Pancreas (tissue), 10 donors: Measurements from ENCODE around the gene CDKAL1. TPM values are rescaled to one million over a fixed set of nuclear protein-coding genes. Genes with fewer than 3 reads are reported as not detected.

ENCODE experiments used
- ATAC-seq, 4 donors: fragments of 200-7000 bp; cut with Tn5 transposase; one replicate each; pipeline versions ENCODE4 v1.8.0 to v1.9.1; 2020; ENCODE audit warnings: mild to moderate bottlenecking in 4 of 4, moderate library complexity in 4 of 4
- DNase-seq, 6 donors: peaks; one replicate each; pipeline ENCODE4 v3.0.0-alpha.2; 2020
- FAIRE-seq: peaks from 2 replicates; lab custom pipeline; 2012; peaks lifted over from hg19 to GRCh38; lab: Jason Lieb, UNC
- H3K27ac ChIP-seq, 4 donors: fragments of 200-600 bp; sonication (generic); 1 replicate in 3 of 4; 2 replicates in 1 of 4; pipeline versions ENCODE4 v1.5.0 to v1.8.0; 2020
- H3K27me3 ChIP-seq, 4 donors: fragments of 200-600 bp; one replicate each; pipeline ENCODE4 v1.8.0; 2021
- H3K36me3 ChIP-seq, 3 donors: fragments of 200-600 bp; sonication (generic) in 1 of 3; one replicate each; pipeline versions ENCODE4 v1.5.0 to v1.8.0; 2020 to 2021
- H3K4me1 ChIP-seq, 3 donors: fragments of 200-600 bp; one replicate each; pipeline ENCODE4 v1.8.0; 2021
- H3K4me3 ChIP-seq, 4 donors: fragments of 200-600 bp; sonication (generic) in 2 of 4; one replicate each; pipeline versions ENCODE4 v1.5.0 to v1.8.0; 2020 to 2021
- H3K9me3 ChIP-seq, 4 donors: fragments of 200-600 bp; one replicate each; pipeline ENCODE4 v1.8.0; 2021
- WGBS, 2 donors: extraction: QIAGEN DNeasy Blood & Tissue Kit; methylation state at CpG; one replicate each; pipeline ENCODE4 v1.1.7; 2013; 5-methylcytosine and 5-hydroxymethylcytosine counted together
- intact Hi-C, 3 donors: fragments of 100-400 bp; cut with DNase I; formaldehyde crosslinking; loops; one replicate each; pipeline versions ENCODE4 v1.11.1 to v1.14.2; 2022
- polyA plus RNA-seq, 2 donors: library from polyadenylated mRNA; stranded (reverse); fragments of 200-250 nt; gene quantifications; one replicate each; pipeline ENCODE4 v1.2.3, GENCODE V29; 2013
- total RNA-seq, 6 donors: library from RNA; stranded (reverse); fragmentation: NEBNext Ultra II Directional in 4 of 6; extraction: Animal tissue kit (Norgen Biotek cat#: 25700) in 4 of 6; gene quantifications; one replicate each; pipeline versions ENCODE4 v1.2.1 to v1.2.4, GENCODE V29; 2021 to 2023
- TF ChIP-seq, protein P1 (sequence below), 4 donors: fragments of 200-600 bp; sonication (generic) in 3 of 4; IDR thresholded peaks; one replicate each; pipeline versions ENCODE4 v1.5.0 to v1.8.0; 2021; ENCODE audit warnings: antibody characterized with exemption in 4 of 4
- donor health status: healthy with polysubstance abuse.
- donor health status: DM: no; HTN: no; CAD: no; lungs with moderate emphysema.
- donor health status: DM: no; HTN: no; CAD: no.
- donor health status: control.
- donor health status: control.
- donor health status: Bipolar disorder and iron deficiency.
- donor health status: DM: yes; HTN: yes; CAD: no.
- donor health status: DM: no; HTN: no; CAD: no.
- donor health status: DM: no; HTN: no; CAD: no.
- donor health status: DM: yes; HTN: yes; CAD: no.

CDKAL1 gene
- total and polyA plus RNA-seq, 8 donors = 3.3 to 11.7 (median 8.2) TPM

DNA sequence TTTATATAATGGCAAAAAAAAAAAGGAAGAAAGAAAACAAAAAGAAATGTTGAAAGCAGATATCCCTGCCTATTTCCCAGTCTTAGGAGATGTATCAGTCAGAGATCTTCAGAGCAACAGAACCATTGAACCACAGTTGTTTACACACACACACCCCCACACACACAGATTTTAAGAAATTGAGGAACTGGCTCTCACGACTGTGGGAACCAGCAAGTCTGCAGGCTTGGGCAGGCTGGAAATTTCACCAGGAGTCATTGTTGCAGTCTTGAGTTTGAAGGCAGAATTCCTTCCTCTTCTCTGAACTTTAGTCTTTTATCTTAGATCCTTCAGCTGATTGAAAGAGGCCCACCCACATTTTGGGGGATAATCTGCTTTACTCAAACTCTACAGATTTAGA lies 380.9 kb downstream of the CDKAL1 start:
- DNase-seq (no peak), ATAC-seq (no peak), FAIRE-seq (no peak)
- intact Hi-C loops = no loop called here
- Histone ChIP-seq H3K36me3 (no peaks in the 10 kb centered on the region), H3K27me3 (no peaks in the 10 kb centered on the region), H3K4me1 (no peaks in the 10 kb centered on the region), H3K9me3 (no peaks in the 10 kb centered on the region), H3K27ac (no peak overlapping the region), H3K4me3 (no peak overlapping the region)
- TF ChIP-seq, protein P1, sequence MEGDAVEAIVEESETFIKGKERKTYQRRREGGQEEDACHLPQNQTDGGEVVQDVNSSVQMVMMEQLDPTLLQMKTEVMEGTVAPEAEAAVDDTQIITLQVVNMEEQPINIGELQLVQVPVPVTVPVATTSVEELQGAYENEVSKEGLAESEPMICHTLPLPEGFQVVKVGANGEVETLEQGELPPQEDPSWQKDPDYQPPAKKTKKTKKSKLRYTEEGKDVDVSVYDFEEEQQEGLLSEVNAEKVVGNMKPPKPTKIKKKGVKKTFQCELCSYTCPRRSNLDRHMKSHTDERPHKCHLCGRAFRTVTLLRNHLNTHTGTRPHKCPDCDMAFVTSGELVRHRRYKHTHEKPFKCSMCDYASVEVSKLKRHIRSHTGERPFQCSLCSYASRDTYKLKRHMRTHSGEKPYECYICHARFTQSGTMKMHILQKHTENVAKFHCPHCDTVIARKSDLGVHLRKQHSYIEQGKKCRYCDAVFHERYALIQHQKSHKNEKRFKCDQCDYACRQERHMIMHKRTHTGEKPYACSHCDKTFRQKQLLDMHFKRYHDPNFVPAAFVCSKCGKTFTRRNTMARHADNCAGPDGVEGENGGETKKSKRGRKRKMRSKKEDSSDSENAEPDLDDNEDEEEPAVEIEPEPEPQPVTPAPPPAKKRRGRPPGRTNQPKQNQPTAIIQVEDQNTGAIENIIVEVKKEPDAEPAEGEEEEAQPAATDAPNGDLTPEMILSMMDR (IDR thresholded peaks at IDR 0.05) = no peak
- 88 to 100% methylated on average over 1 of the region's 1 CpG for WGBS, 2 donors

DNA sequence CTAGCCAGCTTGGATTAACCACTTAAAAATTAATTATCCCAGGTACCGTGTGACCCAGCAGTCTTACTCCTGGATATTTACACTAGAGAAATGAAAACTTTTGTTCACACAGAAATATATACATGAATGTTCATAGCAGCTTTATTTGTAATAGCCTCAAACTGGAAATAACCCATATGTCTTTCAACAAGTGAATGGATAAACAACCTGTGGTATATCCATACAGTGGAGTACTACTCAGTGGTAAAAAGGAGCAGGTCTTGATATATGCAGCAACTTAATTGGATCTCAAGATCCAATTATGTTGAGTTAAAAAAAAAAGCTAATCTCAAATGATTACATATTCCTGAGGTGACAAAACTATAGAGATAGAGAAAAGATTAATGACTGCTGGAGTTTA lies 381.4 kb downstream of the CDKAL1 start:
- no peaks in the 10 kb centered on the region for H3K27me3 ChIP-seq
- FAIRE-seq (no peak), DNase-seq (no peak), ATAC-seq (no peak)
- no peaks in the 10 kb centered on the region for H3K36me3 ChIP-seq
- WGBS, 2 donors = 98 to 100% methylated on average over 1 of the region's 1 CpG
- no peaks in the 10 kb centered on the region for H3K4me1 ChIP-seq
- TF ChIP-seq, protein P1 (IDR thresholded peaks at IDR 0.05) = no peak
- intact Hi-C loops = no loop called here
- no peak overlapping the region for H3K4me3 ChIP-seq
- H3K27ac ChIP-seq = no peak overlapping the region
- no peaks in the 10 kb centered on the region for H3K9me3 ChIP-seq

DNA sequence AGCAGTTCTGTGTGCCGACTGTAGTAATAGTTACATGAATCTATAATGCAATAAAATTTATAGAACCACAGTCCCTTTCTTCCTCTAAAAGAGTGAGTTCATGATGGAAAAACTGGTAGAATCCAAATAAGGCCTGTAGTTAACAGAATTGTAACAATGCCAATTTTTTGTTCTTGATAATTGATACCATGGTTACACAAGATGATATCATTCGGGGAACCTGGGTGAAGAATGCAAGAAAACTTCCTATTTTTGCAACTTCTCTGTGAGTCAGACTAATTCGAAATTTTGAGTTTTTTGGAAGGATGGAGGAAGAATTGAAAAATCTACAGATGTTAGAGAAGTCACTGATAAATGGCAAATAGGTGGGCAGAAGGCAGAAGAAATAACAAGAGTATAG lies 381.8 kb downstream of the CDKAL1 start:
- Histone ChIP-seq H3K36me3 (no peaks in the 10 kb centered on the region), H3K27ac (no peak overlapping the region), H3K27me3 (no peaks in the 10 kb centered on the region), H3K4me3 (no peak overlapping the region), H3K4me1 (no peaks in the 10 kb centered on the region), H3K9me3 (no peaks in the 10 kb centered on the region)
- FAIRE-seq (no peak), ATAC-seq (no peak), DNase-seq (no peak)
- 86 to 90% methylated on average over 3 of the region's 3 CpGs for WGBS, 2 donors
- intact Hi-C loops = no loop called here
- TF ChIP-seq, protein P1 (IDR thresholded peaks at IDR 0.05) = no peak

DNA sequence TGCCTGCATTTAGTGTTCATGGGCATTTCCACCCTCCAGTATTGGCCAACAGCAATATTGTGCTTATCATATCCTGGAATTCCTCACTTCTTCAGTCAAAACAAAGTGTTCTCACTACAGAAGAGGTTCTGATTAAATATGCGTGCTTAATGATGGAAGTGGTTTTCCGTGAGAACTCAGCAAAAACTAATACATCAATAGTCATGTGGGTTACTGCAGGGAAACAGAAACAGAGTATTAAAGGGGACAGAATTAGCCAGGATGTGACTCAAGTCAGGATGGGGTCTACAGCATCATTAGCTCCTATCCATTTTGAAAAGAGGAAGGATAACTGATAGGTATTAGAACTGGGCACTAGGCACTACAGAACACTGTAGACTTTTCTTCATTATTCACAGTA lies 384.6 kb downstream of the CDKAL1 start:
- H3K36me3 ChIP-seq = no peaks in the 10 kb centered on the region
- H3K4me1 ChIP-seq = no peaks in the 10 kb centered on the region
- WGBS, 2 donors = 94% methylated on average over 2 of the region's 2 CpGs
- no peaks in the 10 kb centered on the region for H3K27me3 ChIP-seq
- H3K27ac ChIP-seq = no peak overlapping the region
- no peak overlapping the region for H3K4me3 ChIP-seq
- intact Hi-C loops = no loop called here
- ATAC-seq (no peak), FAIRE-seq (no peak), DNase-seq (no peak)
- H3K9me3 ChIP-seq = no peaks in the 10 kb centered on the region
- TF ChIP-seq, protein P1 (IDR thresholded peaks at IDR 0.05) = no peak

DNA sequence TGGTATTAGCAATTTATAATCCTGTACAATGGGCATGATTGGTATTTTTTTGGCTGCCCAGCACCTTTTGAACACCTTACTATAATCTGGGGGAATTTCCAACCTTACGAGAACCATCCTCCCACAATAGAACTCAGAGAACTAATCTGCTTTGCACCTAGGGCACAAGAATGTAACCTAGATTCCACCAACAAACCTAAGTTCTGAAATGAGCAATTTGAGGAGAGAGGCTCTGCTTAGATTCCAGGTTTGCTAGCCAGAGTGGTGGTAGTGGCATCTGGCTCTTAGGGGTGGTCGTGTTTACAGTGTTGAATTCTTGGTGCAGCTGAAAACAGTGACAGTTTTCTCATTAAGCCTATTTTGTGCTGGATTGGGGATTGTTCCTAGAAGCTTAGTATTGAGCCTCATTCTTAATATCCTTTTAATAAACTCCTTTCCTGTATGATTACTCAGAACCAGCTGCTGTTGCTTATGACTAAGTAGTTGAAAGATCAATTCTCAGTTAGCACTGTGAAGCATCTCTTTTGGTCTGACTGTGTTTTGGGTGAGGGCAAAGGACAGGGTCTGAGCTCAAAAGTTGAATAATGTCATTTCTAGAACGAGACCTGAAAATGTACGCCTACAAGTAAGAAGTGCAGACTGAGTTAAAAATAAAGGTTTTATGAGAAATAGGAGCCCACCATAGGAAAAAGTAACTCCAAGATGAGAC lies 385.6 kb downstream of the CDKAL1 start:
- intact Hi-C loops = no loop called here
- no peak for ATAC-seq

More for the DNA sequence above, 385.6 kb downstream of the CDKAL1 start:
- no peak overlapping the region for H3K27ac ChIP-seq
- no peaks in the 10 kb centered on the region for H3K27me3 ChIP-seq
- FAIRE-seq (no peak), DNase-seq (no peak)
- no peak overlapping the region for H3K4me3 ChIP-seq
- TF ChIP-seq, protein P1 (IDR thresholded peaks at IDR 0.05) = no peak
- H3K9me3 ChIP-seq = no peaks in the 10 kb centered on the region
- H3K4me1 ChIP-seq = no peaks in the 10 kb centered on the region
- H3K36me3 ChIP-seq = no peaks in the 10 kb centered on the region
- WGBS, 2 donors = 90 to 94% methylated on average over 4 of the region's 4 CpGs
